GM19035 (cell line): ENCODE data around the gene KLRD1.
"Not testable (repeated sequence)": the region's sequence is repeated elsewhere in the genome, so short reads cannot be mapped to it uniquely, and the experiment has no call there.

ENCODE experiments used
- ATAC-seq: cut with Tn5 transposase; IDR thresholded peaks from one replicate; pipeline ENCODE4 v1.9.1; 2021; ENCODE audit not compliant: unreplicated experiment

The KLRD1 gene

DNA sequence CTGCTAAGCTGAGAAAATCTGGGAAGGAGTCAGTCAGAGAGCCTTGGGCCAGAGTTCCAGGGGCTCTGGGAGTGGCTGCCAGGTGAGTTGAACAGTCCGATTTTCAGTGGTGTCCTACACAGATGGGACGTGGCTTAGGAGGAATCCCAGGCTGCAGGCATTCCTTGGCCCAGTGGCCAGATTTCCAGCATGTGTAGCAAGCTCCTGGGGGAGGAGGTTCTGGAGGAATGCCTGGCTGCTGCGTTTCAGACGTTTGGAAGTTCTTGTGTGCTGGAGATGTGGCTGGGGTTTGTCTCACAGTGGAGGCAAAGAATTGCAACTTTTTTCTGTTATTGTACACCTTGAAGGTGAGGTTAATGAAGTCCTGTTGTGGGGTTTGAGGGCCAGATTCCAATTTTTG, 28.5 kb downstream of the KLRD1 start:
- not testable (repeated sequence) for ATAC-seq

DNA sequence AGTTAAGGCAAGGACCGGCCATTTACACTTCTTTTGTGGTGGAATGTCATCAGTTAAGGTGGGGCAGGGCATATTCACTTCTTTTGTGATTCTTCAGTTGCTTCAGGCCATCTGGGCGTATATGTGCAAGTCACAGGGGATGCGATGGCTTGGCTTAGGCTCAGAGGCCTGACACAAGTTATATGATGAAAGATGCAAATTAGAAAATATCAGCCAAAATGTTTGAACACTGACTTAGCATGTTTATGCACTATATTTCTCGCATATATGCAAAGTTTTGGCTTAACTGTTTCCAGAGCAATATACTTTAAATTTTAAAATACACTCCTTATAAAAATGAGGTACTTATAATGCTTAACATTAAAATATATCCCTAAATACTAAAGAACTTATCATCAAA, 30.8 kb downstream of the KLRD1 start:
- not testable (repeated sequence) for ATAC-seq

DNA sequence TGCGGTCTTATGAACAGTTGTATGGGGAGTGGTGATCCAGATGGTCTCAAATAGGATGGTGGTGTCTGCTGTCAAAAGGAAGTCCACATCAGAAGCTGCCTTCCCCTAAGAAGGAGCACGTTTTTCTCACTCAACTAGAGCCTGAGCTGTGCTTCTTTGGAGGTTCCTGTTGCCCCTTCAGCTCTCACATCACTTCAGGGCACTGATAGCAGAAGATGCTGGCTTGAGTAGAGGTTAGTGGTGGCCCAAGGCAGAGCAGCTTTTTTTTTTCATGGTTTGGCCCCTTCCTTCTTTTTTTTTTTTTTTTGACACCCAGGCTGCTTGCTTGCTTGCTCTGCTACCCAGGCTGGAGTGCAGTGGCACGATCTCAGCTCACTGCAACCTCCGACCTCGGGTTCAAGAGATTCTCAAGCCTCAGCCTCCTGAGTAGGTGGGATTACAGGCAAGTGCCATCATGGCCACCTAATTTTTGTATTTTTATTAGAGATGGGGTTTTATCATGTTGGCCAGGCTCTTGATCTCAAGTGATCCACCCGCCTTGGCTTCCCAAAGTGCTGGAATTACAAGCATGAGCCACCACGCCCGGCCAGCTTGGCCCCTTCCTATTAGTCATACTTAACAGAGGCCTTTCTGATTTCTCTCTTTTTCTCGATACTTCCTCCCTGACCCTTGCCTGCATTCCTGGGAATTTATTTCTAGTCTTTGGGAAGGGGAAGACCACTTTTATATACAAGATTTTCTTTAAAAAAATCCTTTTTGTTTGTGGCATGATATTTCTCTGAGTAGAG, 31.6 kb downstream of the KLRD1 start:
- ATAC-seq = no peak

DNA sequence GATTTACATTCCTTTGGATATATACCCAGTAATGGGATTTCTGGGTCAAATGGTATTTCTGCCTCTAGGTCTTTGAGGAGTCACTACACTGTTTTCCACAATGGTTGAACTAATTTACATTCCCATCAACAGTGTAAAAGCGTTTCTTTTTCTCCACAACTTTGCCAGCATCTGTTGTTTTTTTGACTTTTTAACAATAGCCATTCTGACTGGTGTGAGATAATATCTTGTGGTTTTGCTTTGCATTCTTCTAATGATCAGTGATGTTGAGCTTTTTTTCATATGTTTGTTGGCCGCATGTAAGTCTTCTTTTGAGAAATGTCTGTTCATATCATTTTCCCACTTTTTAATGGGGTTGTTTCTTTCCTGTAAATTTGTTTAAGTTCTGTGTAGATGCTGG, 33.3 kb downstream of the KLRD1 start:
- ATAC-seq = not testable (repeated sequence)

DNA sequence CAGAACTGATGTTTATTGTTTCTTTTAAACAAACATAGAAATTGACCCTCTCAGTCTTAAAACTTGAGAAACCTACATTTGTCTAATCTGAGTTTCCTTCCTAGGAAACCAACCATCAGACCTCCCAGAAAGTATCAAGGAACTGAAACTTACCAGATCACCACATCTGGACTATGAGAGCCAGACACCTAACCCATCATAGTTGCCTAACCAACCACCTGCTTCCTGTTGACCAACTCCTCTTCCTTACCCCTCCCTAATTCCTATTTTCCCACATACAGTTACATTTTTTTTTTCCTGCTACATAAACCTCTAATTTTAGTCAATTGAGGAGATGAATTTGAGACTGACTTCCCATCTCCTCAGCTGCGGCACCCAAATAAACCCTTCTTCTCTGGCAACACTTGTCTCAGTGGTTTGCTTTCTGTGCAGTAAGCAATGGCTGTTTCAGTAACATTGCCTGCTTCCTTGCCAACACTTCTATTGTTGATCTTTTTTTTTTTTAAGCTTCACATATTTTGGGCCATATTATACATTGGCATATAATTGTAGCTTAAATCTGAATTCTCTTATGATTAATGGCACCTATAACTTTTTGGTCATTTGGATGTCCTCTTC, 34.3 kb downstream of the KLRD1 start:
- no peak for ATAC-seq

DNA sequence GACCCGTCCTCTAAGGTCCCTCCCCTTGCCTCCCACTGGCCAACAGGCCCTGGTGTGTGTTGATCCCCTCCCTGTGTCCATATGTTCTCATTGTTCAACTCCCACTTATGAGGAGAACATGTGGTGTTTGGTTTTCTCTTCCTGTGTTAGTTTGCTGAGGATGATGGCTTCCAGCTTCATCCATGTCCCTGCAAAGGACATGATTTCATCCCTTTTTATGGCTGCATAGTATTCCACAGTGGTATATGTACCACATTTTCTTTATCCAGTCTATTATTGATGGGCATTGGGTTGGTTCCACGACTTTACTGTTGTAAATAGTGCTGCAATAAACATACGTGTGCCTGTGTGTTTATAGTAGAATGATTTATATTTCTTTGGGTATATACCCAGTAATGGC, 43.8 kb downstream of the KLRD1 start:
- not testable (repeated sequence) for ATAC-seq

DNA sequence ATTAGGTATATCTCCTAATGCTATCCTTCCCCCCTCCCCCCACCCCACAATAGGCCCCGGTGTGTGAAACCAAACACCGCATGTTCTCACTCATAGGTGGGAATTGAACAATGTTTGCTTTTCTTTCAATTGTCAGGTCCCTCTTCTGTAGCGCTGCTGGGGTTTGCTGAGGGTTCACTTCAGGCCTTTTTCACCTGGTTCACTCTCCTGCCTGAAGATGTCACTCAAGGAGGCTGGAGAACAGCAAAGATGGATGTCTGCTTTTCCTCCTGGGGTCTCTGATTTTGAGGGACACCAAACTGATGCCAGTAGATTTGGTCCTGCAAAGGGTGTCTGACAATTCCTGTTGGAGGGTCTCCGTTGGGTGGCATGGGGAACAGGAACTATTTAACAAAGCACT, 46.4 kb downstream of the KLRD1 start:
- no peak for ATAC-seq

DNA sequence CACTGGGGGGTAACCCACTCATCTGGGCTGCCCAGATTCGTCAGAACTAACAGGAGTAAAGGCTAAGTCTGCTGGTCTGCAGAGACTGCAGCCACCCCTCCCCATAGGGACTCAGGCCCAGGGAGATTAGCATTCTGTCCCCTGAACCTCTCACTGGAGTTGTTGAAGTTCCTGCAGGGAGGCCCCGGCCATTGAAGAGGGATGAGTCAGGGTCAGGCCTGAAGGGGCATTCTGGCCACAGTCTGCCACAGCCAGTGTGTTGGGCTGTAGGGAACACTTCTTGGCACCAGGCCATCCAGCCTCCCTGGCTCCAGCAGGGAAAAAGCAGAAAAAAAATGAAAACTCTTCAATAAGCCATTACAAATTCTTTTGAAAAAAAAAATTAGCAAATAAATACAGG, 46.8 kb downstream of the KLRD1 start:
- no peak for ATAC-seq

DNA sequence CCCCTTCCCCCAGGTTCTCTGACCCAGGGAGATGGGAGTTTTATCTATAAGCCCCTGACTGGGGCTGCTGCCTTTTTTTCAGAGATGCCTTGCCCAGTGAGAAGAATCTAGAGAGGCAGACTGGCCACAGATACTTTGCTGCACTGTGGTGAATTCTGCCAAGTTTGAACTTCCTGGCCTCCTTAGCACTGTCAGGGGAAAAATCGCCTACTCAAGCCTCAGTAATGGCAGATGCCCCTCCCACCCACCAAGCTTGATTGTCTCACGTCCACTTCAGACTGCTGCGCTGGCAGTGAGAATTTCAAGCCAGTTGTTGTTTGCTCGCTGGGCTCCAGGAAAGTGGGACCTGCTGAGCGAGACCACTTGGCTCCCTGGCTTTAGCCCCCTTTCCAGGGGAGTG, 50.5 kb downstream of the KLRD1 start:
- no peak for ATAC-seq

DNA sequence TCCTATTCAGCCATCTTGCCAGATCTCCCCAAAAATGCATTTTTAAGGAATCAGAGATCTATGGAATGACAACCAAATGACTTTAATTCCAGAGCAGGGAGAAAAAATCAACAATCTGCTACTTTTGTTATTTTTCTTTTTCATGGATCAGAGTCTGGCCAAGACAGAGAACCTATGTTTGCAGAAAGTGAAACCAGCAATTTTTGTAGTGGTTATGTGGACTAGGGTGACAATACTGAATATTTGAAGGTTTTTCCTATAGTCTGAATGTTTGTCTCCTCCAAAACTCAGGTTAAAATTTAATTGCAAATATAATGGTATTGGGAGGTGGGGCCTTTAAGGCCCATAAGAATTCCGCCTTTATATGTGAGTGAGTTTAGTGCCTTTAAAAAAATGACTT, 51.3 kb downstream of the KLRD1 start:
- ATAC-seq = no peak

DNA sequence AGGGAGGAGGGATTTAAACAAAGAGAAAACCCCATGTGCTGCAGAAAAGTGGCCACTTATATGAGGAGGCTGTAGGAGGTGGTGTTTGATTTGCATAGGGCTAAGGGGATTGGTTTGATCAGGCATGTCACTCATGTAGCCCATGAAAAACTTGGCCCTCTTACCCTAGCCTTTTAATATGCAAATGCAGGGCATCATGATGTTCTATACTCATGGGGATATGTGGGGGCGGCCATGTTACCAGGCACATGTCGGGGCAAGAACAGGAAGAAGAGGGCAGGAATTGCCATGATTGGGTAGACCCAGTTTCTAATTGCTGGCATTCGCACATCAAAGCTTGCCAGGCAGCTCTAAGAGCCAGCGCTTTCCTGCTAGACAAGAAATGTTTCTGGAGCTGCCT, 53.4 kb downstream of the KLRD1 start:
- ATAC-seq = no peak

DNA sequence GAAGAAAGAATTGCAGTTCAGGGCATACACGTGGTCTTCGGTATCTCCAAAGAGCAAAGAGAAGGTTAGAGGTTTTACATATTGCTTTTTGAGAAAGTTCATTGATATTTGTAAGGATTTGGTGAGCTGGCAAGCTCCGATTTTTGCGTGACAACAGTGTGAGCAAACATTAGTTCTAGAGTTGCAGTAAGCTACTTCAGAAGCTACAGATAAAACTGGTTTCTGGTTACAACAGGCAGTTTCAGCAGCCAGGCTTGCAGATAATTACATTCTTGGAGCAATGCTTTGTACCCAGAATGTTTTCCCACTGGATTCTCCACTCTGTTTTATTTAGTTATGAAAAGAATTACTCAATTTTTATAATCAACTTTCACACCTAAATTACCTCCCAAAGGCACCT, 54.0 kb downstream of the KLRD1 start:
- ATAC-seq = no peak

DNA sequence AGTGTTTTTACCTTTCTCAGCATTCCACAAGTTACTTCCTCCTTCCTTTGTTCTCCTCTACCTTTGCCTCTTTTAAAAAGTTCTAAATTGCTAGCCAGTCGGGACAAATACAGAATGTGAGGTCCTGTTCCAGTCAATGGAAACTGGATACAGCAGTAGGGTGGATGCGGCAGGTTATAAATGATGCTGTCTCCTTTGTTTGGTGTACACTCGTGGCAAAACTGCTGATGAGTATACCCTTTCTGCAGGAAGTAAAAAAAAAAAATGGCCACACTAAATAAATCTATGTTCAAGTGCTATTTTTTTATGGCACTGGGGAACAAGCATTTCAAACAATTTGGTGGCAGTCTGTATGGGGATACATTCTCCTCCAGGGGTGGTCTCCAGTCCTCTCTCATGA, 54.7 kb downstream of the KLRD1 start:
- no peak for ATAC-seq

DNA sequence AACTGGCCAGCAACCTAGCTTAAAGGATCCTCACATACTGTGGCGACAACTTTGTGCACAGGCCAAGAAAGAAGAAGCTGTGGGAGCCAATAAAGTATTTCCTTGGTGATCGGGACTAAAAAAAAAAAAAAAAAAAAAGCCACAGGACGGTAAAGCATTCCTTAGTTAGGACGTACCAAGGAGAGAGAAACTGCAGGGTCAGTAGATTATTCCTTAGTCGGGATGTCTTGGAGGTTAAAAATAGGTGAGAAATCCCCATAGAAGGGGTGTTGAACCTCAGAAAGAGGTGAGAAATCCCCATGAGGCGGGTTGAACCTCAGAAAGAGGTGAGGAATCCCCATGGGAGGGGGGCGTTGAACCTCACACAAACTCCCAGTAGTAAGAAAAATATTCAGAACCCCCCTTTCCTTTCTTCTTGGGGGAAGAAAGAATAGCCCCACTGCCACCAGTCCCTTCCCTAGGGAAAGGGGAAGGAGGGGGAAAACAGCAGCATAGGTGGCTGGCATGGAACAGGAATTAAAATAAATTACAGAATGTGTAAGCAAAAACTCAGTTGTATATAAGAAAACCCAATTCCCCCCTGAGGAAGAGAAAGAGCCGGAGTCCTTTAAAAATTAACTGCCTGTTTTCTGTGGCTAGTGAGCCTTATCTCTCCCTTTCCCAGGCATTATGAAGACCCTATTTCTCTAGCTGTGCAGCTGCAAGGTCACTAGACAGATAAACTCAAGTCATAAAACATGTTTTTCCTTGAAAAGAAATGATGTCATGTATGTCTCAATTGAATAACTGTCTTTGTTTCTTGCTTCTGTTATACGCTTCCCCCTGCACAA, 55.4 kb downstream of the KLRD1 start:
- no peak for ATAC-seq

DNA sequence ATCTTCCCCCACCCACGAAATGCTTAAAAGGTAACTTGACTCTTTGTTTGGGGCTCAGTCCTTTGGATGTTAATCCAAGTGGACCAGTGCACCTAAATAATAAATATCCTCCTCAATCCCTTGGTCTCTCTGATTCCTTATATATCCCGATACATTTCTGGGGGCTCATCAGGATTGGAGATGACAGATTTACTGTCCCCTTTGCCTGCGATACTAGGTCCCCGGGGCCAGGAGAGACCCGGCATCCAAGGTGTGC, 55.9 kb downstream of the KLRD1 start:
- no peak for ATAC-seq

DNA sequence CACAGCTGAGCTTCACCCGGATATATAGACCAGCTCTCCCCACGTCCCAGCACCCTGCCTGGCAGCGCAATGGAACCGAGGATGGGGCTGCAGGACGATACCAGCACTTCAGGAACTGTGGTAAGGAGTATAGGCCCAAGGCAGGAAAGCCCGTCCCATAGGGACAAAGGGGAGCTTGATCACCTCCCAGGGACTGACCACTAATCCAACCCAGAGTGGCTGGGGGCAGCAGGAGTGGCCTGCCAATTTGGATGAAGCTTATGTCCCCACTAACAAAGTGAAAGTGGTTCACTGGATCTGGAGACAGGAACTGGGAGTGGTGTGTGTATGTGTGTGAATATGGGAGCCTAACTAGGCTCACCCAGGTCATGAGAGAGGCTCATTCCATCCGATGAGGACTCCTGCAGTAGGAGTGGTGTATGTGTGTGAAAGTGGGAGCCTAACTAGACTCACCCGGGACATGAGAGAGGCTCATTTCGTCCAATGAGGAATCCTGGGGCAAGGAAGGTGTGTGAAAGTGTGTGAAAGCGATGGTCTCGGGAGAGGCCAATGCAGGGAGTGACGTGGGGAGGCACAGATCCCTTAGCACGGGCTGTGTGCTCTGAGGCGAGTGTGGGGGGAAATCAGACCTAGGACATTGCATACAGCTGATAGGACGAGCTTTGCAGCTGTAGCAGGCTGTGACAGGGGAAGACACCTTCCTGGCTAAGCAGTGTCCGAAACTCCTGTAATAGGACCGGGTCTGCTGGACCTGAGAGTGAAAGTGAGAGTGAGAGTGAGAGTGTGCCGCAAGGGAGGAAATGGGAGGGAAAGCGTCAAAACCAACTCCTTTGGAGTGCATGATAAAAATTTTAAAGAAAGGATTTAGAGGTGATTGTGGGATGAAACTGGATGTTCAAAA, 56.5 kb downstream of the KLRD1 start:
- peak; percentile 81 for ATAC-seq

DNA sequence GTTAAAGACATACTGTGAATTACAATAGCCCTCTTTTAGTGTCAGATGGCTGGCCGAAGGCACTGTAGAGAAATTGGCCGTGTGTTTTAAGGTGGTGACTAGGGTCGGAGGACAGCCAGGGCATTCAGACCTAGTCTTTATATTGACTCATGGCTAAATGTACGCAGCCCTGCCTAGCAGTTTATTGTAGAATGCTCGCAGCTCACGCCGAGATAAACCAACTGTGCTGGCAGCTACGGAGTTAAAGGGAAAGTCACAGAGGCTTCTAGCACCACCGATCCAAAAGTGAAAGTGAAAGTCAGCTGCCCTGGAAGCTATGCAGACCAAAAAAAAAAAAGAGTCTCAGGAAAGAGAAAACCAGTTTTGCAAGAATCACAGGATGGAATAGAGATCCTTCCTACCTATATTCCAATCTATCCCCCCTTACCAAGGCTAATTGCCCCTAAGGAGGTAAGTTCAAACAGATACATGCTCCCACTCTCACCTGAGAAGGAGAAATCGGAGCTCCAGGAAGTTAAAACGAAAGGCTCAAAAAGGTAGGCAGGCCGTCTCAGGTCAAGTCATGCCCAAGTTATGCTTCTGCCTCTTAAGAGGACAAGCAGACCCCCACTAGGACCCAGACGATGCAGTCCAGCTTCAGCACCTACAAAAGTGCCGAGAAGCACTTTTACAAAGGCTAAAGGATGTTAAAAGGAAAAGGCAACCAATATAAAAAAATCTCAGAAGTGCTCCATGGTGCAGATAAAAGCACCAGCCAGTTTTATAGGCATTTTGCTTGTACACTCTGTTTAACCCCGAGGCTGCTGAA, 57.3 kb downstream of the KLRD1 start:
- peak; percentile 67 for ATAC-seq

DNA sequence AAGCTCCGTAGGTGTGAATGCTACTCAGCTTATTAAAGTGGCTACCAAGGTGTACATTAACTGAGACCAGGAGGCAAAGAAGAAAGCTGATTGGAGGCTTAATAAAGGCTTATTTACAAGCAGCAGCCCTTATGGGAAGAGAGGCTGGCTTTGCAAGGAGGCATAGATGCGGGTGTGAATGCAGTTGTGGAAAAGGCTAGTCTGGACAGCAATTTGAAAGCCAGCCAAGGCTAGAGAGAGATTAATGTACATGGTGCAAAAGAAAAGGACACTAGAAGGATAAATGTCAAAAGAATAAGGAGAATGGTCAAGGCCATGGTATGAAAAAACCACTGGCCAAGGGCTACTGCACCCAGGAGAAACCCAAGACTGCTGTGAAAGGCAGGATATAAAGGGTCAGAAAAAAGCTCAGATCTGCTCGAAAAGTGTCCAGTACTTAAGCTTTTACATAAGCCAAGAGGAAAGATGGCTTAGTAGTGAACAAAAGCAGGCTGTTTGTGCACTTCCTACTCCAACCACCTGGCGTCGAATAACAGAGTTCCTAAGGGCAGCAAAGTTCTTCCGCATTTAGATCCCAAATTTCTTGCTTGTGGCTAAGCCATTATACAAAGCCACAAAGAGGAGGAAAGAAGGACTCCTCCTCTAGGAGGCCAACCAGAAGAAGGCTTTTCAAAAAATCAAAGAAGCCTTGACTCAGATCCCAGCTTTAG, 58.2 kb downstream of the KLRD1 start:
- no peak for ATAC-seq

DNA sequence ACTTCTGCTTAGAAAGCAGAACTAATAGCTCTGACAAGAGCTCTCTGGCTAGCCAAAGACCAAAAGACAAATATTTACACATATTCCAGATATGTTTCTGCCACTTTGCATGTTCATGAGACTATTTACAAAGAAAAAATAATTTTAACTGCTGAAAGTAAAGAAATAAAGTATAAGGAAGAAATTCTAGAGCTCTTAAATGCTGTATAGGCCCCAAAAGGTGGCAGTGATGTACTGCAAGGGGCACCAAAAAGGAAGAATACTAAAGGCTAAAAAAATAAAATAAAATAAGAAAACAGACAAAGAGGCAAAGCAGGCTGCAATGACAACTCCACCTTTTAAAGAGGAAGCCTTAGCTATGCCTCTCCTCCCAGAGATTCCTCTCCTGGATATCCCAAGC, 59.2 kb downstream of the KLRD1 start:
- no peak for ATAC-seq

DNA sequence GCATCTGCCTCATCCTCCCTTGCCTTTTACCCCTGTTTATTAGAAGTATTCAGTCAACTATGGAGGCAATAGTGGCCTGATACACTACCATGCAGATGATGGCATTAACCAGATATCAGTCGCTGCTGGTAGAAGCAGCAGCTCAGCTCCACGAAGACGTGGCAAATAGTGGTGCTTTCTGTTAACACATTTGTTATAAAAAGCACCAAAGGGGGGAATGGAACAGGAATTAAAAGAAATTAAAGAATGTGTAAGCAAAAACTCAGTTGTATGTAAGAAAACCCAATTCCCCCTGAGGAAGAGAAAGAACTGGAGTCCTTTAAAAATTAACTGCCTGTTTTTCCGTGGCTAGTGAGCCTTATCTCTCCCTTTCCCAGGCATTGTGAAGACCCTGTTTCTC, 60.0 kb downstream of the KLRD1 start:
- ATAC-seq = not testable (repeated sequence)
